ENCODE measurements around the gene ARRDC5. TPM values are rescaled to one million over a fixed set of nuclear protein-coding genes. Genes with fewer than 3 reads are reported as not detected.

Gene ARRDC5
- total RNA-seq, 1 donor from 2014 or later, result not detected

GRCh38 chr19:4878491-4878968, 24.2 kb downstream of the ARRDC5 start:
- Mint-ChIP-seq H3K4me3 (no peak overlapping the region), H3K4me1 (peaks cover 8% of the 10 kb centered on the region), H3K36me3 (no peaks in the 10 kb centered on the region), H3K27me3 (ENCODE audit: insufficient read depth, low read depth) (peaks cover 8% of the 10 kb centered on the region), H3K9me3 (no peaks in the 10 kb centered on the region), H3K27ac (peak overlapping the region; percentile 74)
- Histone ChIP-seq H3K4me2 (peak overlapping the region; percentile 53), H3K79me2 (ENCODE audit: low read depth) (no peaks in the 10 kb centered on the region), H3K27ac (no peak overlapping the region), H3K27me3 (no peaks in the 10 kb centered on the region), H3K9me3 (ENCODE audit: low read depth) (no peaks in the 10 kb centered on the region), H3K4me1 (peaks cover 17% of the 10 kb centered on the region), H3K36me3 (no peaks in the 10 kb centered on the region), H4K20me1 (ENCODE audit: low read depth) (no peaks in the 10 kb centered on the region), H3K4me3 (no peak overlapping the region), H3F3A (ENCODE audit: low read depth) (peaks cover 8% of the 10 kb centered on the region), H2AFZ (replicated peaks) (peak overlapping the region; percentile 97), H3K9ac (no peak overlapping the region)
- peak; percentile 34 for DNase-seq (ENCODE audit: low spot score)
- TF ChIP-seq EZH2phosphoT487 (IDR thresholded peaks at IDR 0.05) (no peak), CTCF (IDR thresholded peaks at IDR 0.05) (no peak), EZH2 (IDR thresholded peaks at IDR 0.05) (no peak)

GRCh38 chr19:4877753-4878490, 24.8 kb downstream of the ARRDC5 start:
- H3K36me3 ChIP-seq, result no peaks in the 10 kb centered on the region
- TF ChIP-seq EZH2phosphoT487 (IDR thresholded peaks at IDR 0.05), result no peak
- no peak for TF ChIP-seq EZH2 (IDR thresholded peaks at IDR 0.05)
- TF ChIP-seq CTCF (IDR thresholded peaks at IDR 0.05), result no peak
- Mint-ChIP-seq H3K27ac (no peak overlapping the region), H3K4me1 (peaks cover 6% of the 10 kb centered on the region), H3K9me3 (no peaks in the 10 kb centered on the region), H3K36me3 (no peaks in the 10 kb centered on the region), H3K27me3 (ENCODE audit: insufficient read depth, low read depth) (peaks cover 8% of the 10 kb centered on the region), H3K4me3 (no peak overlapping the region)
- no peaks in the 10 kb centered on the region for H3K79me2 ChIP-seq (ENCODE audit: low read depth)
- H3K4me3 ChIP-seq, result no peak overlapping the region
- peak overlapping the region; percentile 97 for H2AFZ ChIP-seq (replicated peaks)
- H3K4me2 ChIP-seq, result peak overlapping the region; percentile 53
- no peaks in the 10 kb centered on the region for H3K9me3 ChIP-seq (ENCODE audit: low read depth)
- peak overlapping the region; percentile 70 for H3K27ac ChIP-seq
- no peaks in the 10 kb centered on the region for H3K27me3 ChIP-seq
- peaks cover 17% of the 10 kb centered on the region for H3K4me1 ChIP-seq
- no peaks in the 10 kb centered on the region for H4K20me1 ChIP-seq (ENCODE audit: low read depth)
- no peak overlapping the region for H3K9ac ChIP-seq
- peaks cover 8% of the 10 kb centered on the region for H3F3A ChIP-seq (ENCODE audit: low read depth)
- peak; percentile 66 for DNase-seq (ENCODE audit: low spot score)

- Histone ChIP-seq H3K4me1 (peaks cover 17% of the 10 kb centered on the region), H3K4me2 (no peak overlapping the region), H3K79me2 (ENCODE audit: low read depth) (no peaks in the 10 kb centered on the region), H3F3A (ENCODE audit: low read depth) (peaks cover 13% of the 10 kb centered on the region), H2AFZ (replicated peaks) (no peak overlapping the region), H3K9ac (no peak overlapping the region), H3K4me3 (no peak overlapping the region), H3K27ac (no peak overlapping the region), H4K20me1 (ENCODE audit: low read depth) (no peaks in the 10 kb centered on the region), H3K27me3 (no peaks in the 10 kb centered on the region), H3K9me3 (ENCODE audit: low read depth) (no peaks in the 10 kb centered on the region), H3K36me3 (no peaks in the 10 kb centered on the region)
- no peak for DNase-seq (ENCODE audit: low spot score)
- TF ChIP-seq EZH2 (IDR thresholded peaks at IDR 0.05), result no peak
- no peak for TF ChIP-seq CTCF (IDR thresholded peaks at IDR 0.05)
- no peak for TF ChIP-seq EZH2phosphoT487 (IDR thresholded peaks at IDR 0.05)
- Mint-ChIP-seq H3K27me3 (ENCODE audit: insufficient read depth, low read depth) (peaks cover 15% of the 10 kb centered on the region), H3K27ac (peak overlapping the region; percentile 52), H3K4me1 (peaks cover 10% of the 10 kb centered on the region), H3K4me3 (peak overlapping the region; percentile 23), H3K36me3 (no peaks in the 10 kb centered on the region), H3K9me3 (no peaks in the 10 kb centered on the region)
These were observed 28.8 kb downstream of the ARRDC5 start for GRCh38 chr19:4873930-4874329.

Measured in neural progenitor cell (in vitro differentiated cells).